Stimulated activated CD8-positive, alpha-beta memory T cell treated with anti-CD3 and anti-CD28 coated beads, Interleukin-12 subunit alpha, Interleukin-12 subunit beta, amount 100 ng/mL, for 24 hours (primary cell): ENCODE measurements around the gene MEDAG.

Experiments used
- DNase-seq: peaks from one replicate; pipeline ENCODE4 v3.0.0-alpha.2; 2020; ENCODE audit errors: extremely low read depth

The MEDAG gene

DNA sequence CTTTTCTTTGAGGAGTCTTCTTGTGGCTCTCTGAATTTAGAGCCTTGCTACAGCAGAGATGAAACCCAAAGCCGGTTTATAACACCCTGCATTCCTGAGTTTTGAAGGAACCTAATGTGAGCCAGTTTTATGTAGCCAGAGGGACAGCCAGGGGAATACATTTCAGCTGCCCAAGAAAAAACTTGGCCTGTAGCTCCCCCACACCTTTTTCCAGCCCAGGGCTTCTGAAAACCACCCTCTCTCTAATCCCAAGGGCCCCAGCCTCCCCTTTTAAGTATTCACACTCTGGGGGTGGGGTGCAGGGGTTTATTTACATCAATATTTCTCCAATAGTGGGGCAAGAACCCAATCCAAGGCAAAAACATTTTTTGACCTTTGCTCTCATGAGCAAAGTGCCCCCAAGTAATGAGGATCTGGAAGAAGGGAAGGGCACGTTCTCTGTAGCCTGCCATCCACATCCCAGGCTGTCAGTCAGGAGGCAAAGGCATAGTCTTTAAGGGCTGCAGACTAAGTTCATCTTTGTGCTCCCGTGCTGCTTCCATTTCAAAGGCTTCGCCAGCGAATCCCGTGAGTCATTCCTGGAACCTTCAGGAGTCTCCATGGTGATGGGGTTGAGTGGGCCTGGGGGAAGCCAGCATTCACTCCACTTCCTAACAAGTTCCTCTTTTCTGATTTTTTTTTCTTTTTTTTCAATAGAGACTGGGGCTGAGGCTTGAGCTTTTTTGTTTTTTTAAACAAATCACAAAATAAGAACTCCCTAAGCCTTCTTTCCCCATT lies 33.2 kb upstream of the MEDAG start:
- DNase-seq, result no peak

DNA sequence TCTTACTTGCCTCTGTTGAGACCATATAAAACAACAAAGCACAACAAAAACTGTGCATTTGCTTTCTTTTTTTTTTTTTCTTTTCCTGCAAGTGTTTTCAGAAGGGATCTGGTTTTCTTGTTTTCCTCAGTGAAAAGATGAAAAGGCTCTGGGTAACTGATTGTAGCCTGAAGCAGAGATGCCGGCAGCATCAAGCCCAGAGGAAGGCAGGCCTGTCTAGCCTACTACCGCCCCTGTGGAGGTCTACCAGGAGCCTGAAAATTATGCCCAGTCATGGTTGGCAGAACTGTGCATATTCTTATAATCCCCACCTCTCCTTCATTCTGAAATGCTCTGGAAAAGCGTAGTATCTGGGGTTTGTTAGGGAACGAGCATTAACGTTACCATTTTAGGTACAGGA lies 32.6 kb upstream of the MEDAG start:
- no peak for DNase-seq

DNA sequence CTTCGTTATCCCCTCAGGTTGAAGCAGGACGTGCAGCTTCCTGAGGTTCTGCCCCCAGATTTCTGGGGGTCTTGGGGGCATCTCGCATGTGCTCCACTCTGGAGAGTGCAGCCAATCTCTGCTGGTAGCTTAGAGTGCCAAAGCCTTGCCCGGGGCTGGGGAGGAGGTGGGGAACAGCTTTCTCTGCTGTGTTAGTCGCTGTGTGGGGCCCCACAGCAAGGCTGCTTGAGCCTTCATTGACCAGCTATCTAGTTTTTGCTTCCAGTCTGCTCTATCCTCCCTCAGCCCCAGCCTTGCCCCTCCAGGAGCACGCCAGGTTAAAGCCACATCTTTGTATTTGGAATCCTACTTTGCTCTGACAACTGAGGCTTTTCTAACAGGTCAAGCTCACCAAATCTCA lies 32.0 kb upstream of the MEDAG start:
- DNase-seq, result no peak

DNA sequence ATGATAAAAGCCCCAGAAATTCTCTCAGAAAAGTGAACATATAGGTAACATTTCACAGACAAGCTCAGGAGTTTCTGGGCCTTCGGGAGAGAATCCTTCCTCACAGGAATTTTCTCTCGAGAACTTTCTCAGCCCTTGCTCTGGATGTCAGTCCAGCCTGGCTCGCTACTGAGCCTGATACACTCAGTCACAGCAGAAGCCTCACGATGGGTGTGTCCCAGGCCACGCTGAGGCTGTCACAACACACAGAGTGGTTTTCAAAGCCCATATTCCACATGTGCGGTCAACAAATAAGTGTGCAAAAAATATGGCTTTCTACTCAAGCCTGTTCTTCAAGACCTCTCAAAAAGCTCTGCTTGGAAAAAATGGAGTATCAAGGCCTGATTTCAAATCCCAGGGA lies 31.5 kb upstream of the MEDAG start:
- DNase-seq, result no peak

DNA sequence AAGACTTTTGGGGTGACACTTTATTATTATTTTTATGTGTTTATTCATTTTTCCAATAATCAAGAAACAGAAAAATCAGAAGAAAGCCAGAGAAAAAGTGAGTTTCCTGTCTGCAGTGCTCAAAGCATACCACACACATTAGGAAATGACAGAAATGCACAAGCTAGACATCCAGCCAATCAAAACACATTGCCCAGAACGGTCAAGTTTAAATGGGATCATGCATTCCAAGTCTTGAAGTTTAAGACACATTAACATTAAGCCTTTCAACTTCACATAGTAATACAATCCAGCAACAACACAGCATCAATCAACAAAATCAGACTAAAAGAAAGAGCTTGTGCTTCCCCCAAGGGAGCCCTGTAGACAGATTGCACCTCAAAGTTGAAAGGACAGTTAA lies 28.7 kb upstream of the MEDAG start:
- DNase-seq, result no peak

DNA sequence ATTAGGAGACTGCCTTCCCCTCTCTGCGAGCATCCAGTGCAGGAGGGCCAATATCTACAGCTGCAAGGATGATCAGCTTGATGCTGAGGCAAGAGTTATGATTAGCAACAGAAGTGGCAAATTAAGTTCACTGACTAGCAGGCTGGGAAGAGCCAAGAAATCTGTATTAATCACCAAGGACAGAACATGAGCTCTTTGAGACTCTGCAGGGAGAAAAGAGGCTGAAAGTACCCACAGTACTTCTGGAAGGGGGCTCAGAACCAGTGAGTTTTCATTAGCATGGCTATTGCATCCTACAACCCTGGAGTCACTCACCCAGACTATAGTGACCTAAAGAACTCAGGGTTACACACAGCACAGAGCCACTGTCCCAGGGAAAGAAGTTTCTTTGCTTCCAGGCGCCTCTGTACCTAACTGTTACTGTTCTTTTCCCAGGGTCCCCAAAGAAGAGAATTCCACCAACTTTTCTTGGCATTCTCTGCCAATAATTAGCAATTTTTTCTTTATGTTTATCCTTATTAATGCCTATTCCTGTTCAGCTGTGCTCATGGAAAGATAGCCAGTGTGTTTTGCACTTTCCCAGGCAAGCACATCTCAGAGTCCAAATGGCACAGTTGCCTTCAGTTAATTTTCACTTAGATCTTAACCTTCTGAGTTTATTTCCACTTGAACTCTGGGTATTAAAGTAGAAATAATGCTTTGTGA lies 25.8 kb upstream of the MEDAG start:
- no peak for DNase-seq

DNA sequence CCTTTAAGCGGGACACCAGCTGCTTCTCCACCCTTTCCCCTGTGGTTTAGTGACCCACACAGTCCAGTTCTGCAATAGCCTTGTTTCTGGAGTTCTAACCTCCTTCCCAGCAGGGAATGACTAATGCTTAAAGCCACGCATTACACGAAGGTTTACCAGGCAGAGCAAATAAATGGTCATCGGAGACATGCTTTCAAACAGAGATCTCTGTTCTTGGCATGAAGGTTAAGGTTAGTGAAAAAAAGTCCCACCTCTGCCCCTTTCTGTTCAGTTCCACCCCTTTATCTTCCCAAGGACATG lies 25.3 kb upstream of the MEDAG start:
- no peak for DNase-seq

DNA sequence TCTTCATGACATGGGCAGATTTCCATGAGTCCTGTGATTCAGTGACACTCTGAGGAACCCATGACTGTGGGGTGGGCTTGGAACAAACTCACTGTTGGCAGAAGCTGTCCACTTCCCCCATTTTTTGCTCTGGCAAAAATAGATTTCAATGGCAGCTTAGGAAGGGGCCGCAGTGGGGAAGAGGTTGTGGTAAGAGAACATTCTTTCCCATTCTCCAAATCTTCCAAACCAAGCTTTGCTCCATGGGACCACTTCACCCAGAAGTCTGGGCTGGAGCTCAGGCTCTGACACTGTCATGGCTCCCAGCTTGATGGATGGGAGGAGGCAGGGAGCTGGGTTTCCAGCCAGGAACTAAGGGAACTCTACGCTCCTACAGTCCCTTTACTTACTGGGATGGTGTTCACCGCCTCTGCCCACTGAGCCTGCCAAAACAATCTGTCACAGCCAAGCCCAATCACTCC lies 24.9 kb upstream of the MEDAG start:
- DNase-seq, result no peak

DNA sequence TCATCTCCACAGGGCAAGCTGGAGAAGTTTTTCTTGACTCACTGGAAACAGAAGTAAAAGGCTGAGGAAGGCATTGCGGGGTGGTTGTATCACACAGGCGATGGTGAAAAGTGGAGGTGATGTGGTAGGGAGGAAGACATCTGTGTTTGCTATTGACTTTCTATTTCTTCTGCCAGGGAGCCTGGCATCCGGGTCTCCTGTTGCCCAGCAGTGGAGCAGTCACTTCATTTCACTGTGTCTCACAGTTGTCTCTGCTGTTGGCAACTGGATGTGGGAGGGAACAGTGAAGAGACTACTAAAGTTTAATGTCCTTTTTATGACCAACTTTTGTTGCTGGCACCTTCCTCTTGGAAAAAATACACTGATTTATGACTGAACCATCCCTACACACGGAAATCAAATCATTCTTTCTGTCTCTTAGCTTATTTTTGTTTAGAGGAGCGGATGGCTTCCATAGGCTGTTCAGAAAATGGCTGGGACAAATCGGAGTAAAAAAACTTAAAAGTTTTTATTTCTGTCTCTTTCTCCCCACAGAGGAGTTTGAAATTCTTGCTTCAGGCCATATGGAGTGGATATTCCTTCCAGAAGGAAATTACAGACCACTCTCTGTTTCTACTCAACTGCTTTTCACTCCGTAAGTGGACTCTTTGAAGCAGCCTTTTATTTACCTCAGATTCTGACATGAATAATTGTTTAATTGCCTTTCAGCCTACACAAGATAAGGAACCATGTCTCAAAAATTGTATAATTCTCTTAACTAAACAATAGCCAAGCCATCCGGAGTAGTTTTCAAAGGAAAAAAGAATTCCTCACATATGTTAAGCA lies 23.8 kb upstream of the MEDAG start:
- DNase-seq, result no peak

DNA sequence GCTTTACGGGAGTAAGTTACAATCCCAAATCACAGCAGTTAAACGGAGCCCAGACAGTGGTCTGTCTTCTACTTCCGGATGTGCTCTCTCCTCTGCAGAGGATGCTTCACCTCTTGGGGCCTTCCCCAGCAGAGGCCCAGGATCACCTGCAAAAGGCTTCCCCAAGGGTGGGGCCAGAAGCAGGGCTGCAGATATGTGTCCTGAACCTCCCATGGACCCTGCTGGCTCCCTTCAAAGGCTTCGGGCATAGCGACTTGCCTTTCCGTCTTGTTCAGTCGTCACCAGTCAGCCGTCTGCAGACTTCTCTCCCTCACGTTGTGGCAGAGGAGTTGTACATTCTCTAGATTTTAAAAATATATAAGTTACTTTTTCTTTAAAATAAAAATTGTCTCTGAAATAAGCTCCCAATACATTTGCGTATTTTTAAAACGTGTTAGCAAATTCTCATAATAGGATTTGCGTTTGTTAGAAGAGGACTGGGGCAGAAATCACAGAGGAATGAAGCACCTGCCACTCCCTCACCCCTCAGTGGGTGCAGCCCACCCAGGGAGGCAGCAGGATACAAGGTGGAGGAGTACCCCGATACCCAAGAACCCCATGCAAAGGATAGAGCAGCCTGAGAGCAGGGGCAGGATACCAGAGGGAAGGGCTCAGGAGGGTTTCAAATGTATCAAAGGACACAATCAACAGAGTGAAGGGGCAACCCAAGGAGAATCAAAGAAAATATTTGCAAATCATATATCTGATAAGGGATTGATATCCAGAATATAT lies 22.9 kb upstream of the MEDAG start:
- no peak for DNase-seq

DNA sequence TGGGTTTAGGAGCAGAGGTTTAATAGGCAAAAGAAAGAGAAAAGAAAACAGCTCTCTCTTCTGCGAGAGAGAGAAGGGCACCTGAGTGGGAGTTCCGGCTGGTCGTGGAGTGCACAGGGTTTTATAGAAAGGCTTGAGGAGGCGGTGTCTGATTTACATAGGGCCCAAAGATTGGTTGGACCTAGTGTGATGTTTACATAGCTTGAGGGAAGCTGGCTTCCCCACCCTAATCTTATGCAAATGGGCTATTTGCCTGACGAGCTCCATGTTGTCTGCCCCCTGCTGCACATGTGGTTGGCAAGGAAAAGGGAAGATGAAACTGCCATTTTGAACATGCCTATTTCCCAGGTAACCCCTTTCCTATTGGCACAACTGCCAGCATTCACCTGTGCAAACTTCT lies 21.5 kb upstream of the MEDAG start:
- no peak for DNase-seq

DNA sequence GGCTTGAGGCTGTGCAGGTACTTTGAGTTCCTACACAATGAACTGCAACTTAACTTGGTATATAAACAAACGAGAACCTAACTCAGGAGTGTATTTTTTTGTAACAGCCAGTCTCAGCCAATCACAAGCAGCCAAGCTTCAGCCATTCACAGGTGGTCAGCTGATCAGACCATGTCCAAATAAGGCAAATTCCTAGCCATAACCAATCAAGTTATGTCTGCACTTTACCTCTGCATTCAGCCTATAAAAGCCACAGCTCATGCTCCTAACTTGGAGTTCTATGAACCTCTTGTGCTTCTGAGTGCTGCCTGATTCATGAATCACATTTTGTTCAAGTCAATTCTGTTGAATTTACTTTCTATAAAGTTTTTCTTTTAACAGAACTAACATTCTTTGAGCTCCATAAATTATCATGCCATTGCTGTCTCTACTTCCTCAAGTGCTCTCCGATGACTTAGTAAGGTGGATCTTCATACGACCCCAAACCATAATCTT lies 16.8 kb upstream of the MEDAG start:
- DNase-seq, result no peak

DNA sequence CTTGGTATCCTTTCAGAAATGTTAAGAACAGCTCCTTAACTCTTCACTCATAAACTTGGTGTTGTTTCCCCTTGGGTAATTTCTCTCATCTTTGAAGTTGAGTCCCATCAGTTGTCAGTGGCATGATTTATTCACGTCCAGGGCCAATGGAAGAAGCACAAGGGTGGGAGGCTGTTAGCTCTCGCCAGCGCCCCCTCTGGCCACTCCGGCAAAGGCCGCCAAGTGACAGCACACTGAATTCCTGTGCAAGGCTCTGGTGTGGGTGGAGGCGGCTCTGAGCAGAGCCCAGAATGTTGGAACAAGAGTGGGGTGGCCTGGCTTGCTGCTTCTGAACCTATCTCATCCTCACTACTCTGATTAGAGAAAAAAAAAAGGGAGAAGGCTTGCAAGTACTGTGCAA lies 13.1 kb upstream of the MEDAG start:
- DNase-seq, result no peak

DNA sequence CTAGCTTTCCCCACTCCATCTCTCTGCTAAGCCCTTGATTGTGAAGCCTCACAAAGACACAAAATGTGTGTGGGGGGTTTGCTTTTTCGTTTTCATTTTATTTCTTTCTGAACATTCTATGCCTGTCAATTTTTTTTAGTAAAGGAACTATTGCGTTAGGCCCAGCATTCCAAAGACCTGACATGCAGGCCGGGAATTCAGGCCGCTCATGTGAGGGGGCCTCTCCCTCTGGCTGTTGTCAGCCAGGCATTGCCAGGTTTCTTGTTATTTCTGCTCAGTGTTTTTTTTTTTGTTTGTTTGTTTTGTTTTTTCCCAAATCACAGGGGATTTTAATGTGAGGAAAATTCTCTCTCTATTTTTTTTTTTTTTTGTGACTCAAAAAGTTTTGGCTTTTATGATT lies 10.3 kb upstream of the MEDAG start:
- no peak for DNase-seq

DNA sequence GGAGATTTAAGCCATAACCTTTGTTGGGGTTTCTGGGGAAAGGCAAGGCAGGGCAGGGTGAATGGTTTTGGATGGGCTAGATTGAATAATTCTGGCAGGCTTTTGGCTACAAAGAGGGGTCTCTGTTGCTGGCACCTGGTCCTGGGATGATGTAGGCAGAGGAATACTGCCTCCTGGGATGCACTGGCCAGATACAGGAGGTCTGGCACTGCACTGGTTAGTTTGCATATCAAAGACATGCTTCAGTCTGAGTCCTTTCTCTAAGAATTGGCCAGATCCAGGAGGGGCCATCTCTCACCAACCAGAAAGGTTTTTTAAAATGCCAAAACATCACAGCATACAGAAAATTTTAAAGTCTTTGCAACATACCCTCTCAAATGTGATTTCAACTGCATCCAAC lies 8.0 kb upstream of the MEDAG start:
- DNase-seq, result no peak

DNA sequence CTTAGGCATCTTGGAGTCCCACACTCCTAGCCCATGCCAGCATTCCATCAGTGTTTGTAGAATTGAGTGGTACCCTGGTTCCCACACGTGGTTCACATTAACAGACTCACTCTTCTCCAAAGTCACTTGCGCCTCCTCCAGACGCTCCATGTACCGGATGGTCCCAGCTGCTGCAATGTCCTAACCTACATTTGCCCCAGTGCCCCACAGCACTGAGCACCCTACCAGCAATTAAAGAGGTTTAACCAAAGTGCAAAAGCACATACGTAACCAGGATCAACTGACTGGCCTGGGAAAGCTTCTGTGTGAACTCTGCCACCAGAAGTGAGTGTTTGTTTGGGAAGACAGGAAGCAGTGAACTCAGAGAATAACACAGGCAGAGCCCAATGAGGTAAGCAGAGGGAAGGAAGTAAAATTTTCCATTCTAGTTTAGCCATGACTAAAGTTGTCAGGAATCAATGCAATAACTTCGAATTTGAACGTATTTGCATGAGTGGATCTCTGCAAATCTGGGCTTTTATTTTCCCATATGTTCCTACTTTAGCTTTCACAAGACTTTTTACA lies 7.3 kb upstream of the MEDAG start:
- no peak for DNase-seq

DNA sequence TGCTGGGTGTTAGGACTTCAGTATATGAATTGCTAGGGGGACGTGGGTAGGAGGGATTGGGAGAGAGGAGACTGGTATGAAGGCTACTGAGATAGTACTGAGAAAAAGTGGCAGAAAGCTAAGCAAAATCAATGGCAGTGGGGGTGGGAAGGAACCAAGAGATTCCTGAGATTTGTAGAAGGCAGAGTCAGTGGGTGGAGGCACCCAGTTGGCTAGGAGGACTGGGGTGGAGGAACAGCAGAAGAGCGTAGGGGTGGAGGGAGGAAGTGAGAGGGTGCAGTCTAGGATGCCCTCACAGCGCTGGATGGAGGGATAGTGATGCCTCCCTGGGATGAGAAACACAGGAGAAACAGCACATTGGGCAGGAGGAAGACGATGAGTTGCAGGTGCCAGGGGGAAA lies 5.6 kb upstream of the MEDAG start:
- no peak for DNase-seq

DNA sequence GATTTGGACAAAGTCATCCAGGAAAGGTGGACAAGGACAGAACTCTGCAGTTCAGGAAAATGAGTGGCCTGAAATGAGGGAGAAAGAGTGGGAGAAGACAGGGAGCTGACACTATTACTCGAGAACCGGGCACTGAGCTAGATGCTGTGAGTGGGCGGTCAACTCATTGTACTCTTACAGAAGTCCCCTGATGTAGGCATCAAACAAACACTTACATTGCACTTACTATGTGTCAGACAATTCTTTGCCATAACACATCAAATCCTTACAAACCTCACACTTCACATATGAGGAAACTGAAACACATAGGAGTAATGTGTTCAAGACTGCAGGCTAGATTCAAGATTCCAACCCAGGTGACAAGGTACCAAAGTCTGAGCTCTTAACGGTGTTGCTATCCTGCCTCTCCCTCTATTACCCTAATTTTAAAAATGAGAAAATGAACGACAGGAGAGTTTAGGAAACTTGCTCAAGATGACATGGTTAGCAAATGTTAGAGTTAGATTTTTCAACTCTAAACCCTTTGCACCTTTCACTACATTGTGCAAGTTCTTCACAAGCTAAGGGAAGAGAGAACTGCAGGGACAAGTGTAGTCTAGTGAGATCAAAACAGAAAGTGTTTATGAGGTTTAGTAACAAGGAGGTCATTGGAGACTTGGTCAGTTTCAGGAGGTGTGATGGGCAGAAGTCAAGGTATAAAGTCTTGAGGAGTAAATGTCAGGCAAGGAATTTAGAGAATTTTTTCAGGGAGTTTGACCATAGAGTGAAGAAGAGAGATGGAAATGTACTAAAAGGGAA lies 4.9 kb upstream of the MEDAG start:
- DNase-seq, result no peak

DNA sequence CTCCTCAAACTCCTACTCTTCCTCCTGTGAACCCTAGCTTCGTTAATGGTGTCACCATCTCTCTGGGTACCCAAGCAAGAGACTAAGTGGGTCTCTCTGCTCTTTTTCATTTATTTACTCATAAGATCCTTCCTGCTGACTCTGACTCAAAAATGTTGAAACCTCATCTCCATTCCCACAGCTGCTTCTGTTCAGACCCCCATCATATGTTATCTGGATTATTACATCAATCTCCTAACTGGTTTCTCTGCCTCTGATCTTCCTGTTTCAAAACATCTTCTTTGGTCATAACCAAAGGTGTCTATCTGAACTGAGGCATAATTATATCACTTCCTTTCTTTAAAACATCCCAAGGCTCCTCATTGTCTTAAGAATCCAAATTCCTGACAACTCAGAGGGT lies 2.0 kb upstream of the MEDAG start:
- no peak for DNase-seq

DNA sequence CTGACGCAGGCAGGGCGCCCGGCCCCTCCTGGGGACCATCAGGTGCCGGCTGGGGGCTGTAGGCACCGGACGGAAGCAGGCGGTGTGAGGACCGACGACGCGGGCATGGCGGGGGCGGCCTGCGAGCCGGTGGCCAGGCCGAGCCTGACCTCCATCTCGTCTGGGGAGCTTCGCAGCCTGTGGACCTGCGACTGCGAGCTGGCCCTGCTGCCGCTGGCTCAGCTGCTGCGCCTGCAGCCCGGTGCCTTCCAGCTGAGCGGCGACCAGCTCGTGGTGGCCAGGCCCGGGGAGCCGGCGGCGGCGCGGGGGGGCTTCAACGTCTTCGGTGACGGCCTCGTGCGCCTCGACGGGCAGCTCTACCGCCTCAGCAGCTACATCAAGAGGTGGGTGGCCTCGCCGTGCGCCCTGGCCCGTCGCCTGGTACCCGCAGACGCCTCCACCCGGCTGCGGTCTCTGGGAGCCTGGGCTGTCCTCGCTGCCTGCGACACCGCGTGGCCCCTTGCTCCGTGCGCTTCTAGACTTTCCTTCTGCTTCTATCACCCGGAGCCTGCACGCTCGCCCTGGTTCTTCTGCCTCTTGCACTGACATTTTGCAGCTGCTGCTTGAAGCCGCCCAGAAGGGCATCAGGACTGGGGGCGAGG lies 460 bp downstream of the MEDAG start:
- DNase-seq, result no peak
